GM10266 (cell line): ENCODE measurements around the gene TMPRSS2.

Experiments used
- DNase-seq: peaks from one replicate; pipeline ENCODE4 v3.0.0; 2012; ENCODE audit errors: extremely low spot score
- CTCF ChIP-seq: IDR thresholded peaks from 2 replicates; pipeline ENCODE4 v1.5.1; 2012; ENCODE audit warnings: mild to moderate bottlenecking, low read depth; ENCODE audit not compliant: control insufficient read depth, insufficient read depth; ENCODE audit errors: missing control alignments

The TMPRSS2 gene

GRCh38 chr21:41537356-41537755 is 29.4 kb upstream of the TMPRSS2 start:
- DNase-seq: no peak
- no peak for TF ChIP-seq CTCF

DNA sequence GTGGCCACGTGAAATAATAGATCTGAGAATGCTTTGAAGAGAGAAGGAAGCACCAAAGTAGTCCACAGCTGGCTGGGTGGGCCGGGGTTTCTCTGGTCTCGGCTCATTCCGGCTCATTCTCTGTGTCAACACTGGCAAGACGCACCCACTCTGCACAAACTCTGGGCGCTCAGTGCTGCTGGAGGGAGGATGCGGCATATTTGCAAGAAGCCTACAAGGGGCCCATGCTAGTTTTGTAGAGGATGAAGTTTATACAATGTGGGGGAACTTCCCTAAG is 28.8 kb upstream of the TMPRSS2 start:
- no peak for DNase-seq
- no peak for TF ChIP-seq CTCF

- no peak for DNase-seq
- TF ChIP-seq CTCF: no peak
Measured at GRCh38 chr21:41536076-41536826, 28.3 kb upstream of the TMPRSS2 start.

- DNase-seq: no peak
- TF ChIP-seq CTCF: no peak
Measured at GRCh38 chr21:41530366-41530765, 22.4 kb upstream of the TMPRSS2 start.

DNA sequence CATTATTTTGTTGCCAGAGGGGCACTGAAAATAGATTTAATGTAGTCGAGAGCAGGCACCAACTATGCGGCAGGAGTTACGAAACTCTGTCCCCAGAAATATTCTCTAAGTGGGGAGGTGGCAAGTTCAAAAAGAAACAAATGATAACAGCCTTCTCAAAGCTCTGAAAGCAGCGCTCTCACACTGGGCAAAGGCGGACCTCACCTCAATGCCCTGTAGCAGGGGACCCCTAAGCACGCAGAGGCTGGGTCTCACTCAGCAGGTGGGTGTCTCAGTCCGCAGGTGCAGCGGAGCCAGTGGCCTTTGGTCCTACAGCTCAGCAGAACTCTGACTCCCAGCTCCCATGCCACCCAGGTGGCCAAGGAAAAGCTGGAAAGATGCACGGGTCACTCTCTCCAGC is 21.8 kb upstream of the TMPRSS2 start:
- DNase-seq: no peak
- no peak for TF ChIP-seq CTCF

DNA sequence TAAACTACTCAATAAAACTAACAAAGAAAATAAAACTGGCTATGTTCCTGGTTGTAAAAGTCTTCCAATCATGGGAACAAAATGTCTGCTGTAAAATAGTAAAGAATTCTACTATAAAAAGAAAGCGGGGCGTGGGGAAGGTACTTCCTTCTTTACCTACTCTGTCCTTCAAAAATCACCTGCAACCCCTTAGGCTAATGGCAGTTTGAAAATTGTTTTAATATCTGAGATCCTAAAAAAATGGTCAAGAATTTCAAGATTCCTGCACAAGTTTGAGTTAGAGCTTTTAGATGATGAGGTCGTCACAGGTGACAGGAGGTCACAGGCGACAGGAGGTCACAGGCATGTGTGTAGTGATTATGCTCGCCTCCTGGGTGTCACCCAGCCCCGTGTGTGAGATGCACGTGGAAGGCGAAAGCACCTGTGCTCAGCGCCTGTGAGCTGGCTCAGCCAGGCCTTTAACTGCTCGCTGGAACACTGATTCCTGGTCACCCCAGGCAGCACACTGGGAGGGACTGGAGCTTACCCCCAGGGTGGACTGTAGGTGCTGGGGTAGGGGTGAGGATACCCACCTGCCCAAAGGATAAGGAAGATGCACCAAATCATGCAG is 18.6 kb upstream of the TMPRSS2 start:
- no peak for TF ChIP-seq CTCF
- no peak for DNase-seq

GRCh38 chr21:41523175-41523574 is 15.2 kb upstream of the TMPRSS2 start:
- no peak for DNase-seq
- TF ChIP-seq CTCF: no peak
